Glutamatergic neuron (in vitro differentiated cells): ENCODE results near the gene MLLT1. TPM values are rescaled to one million over a fixed set of nuclear protein-coding genes. Genes with fewer than 3 reads are reported as not detected.

Experiments
- DNase-seq: peaks from one replicate; pipeline ENCODE4 v3.0.0; 2022
- H3K27ac Mint-ChIP-seq: one replicate; pipeline ENCODE4 v1.8.0; 2020; ENCODE audit warnings: mild to moderate bottlenecking, mixed read lengths, inconsistent platforms; ENCODE audit not compliant: unreplicated experiment
- H3K27me3 Mint-ChIP-seq: one replicate; pipeline ENCODE4 v1.8.0; 2020; ENCODE audit warnings: mild to moderate bottlenecking, moderate library complexity, mixed read lengths, inconsistent platforms; ENCODE audit not compliant: unreplicated experiment
- H3K36me3 Mint-ChIP-seq: one replicate; pipeline ENCODE4 v1.8.0; 2020; ENCODE audit warnings: mild to moderate bottlenecking, mixed read lengths, inconsistent platforms; ENCODE audit not compliant: unreplicated experiment
- H3K4me1 Mint-ChIP-seq: one replicate; pipeline ENCODE4 v1.8.0; 2020; ENCODE audit warnings: mild to moderate bottlenecking, low read depth, mixed read lengths, inconsistent platforms; ENCODE audit not compliant: unreplicated experiment
- H3K4me3 Mint-ChIP-seq: one replicate; pipeline ENCODE4 v1.8.0; 2020; ENCODE audit warnings: mild to moderate bottlenecking, mixed read lengths, inconsistent platforms; ENCODE audit not compliant: unreplicated experiment
- H3K9me3 Mint-ChIP-seq: one replicate; pipeline ENCODE4 v1.8.0; 2020; ENCODE audit warnings: mild to moderate bottlenecking, moderate library complexity, mixed read lengths, inconsistent platforms; ENCODE audit not compliant: unreplicated experiment
- CTCF ChIP-seq: fragments of 200-600 bp; sonication (generic); IDR thresholded peaks from one replicate; pipeline ENCODE4 v1.5.0; 2021; ENCODE audit not compliant: partially characterized antibody, unreplicated experiment
- total RNA-seq: library from RNA; stranded (reverse); fragmentation: NEBNext Ultra II Directional; extraction: Animal tissue kit (Norgen Biotek cat#: 25700); gene quantifications from one replicate; pipeline ENCODE4 v1.2.1, GENCODE V29; 2021; ENCODE audit not compliant: unreplicated experiment

Gene MLLT1
- total RNA-seq, 1 donor from 2014 or later = 52.9 TPM

GRCh38 chr19:6210721-6211600 is 68.8 kb downstream of the MLLT1 start:
- H3K4me1 Mint-ChIP-seq = no peaks in the 10 kb centered on the region
- no peak overlapping the region for H3K27ac Mint-ChIP-seq
- no peak for DNase-seq
- peaks cover 8% of the 10 kb centered on the region for H3K9me3 Mint-ChIP-seq
- no peak overlapping the region for H3K4me3 Mint-ChIP-seq
- no peak for TF ChIP-seq CTCF
- H3K27me3 Mint-ChIP-seq = peaks cover 12% of the 10 kb centered on the region
- no peaks in the 10 kb centered on the region for H3K36me3 Mint-ChIP-seq

- Mint-ChIP-seq H3K27ac (peak overlapping the region; percentile 72), H3K27me3 (peaks cover 12% of the 10 kb centered on the region)
These were observed 69.7 kb downstream of the MLLT1 start for GRCh38 chr19:6210091-6210490.

GRCh38 chr19:6209680-6210079 is 70.1 kb downstream of the MLLT1 start:
- H3K4me1 Mint-ChIP-seq = no peaks in the 10 kb centered on the region
- peaks cover 8% of the 10 kb centered on the region for H3K9me3 Mint-ChIP-seq
- peak overlapping the region; percentile 72 for H3K27ac Mint-ChIP-seq
- H3K4me3 Mint-ChIP-seq = no peak overlapping the region
- H3K36me3 Mint-ChIP-seq = no peaks in the 10 kb centered on the region
- no peak for TF ChIP-seq CTCF
- no peak for DNase-seq
- peaks cover 12% of the 10 kb centered on the region for H3K27me3 Mint-ChIP-seq

More at GRCh38 chr19:6210091-6210490, 69.7 kb downstream of the MLLT1 start:
- Mint-ChIP-seq H3K4me3 (no peak overlapping the region), H3K9me3 (peaks cover 8% of the 10 kb centered on the region), H3K4me1 (no peaks in the 10 kb centered on the region), H3K36me3 (no peaks in the 10 kb centered on the region)
- TF ChIP-seq CTCF = no peak
- no peak for DNase-seq

GRCh38 chr19:6209233-6209632 is 70.5 kb downstream of the MLLT1 start:
- no peak for DNase-seq
- H3K36me3 Mint-ChIP-seq = no peaks in the 10 kb centered on the region
- H3K27me3 Mint-ChIP-seq = peaks cover 12% of the 10 kb centered on the region
- no peaks in the 10 kb centered on the region for H3K4me1 Mint-ChIP-seq
- H3K27ac Mint-ChIP-seq = no peak overlapping the region
- peaks cover 8% of the 10 kb centered on the region for H3K9me3 Mint-ChIP-seq
- H3K4me3 Mint-ChIP-seq = no peak overlapping the region
- TF ChIP-seq CTCF = no peak
